GM08714 (cell line): Measurements from ENCODE around the gene CELSR1.
"Not testable (repeated sequence)": the region's sequence is repeated elsewhere in the genome, so short reads cannot be mapped to it uniquely, and the experiment has no call there.

Source experiments
- H3K4me3 ChIP-seq: fragments of 200-500 bp; sonication (Bioruptor generic); 2 replicates; pipeline ENCODE4 v1.5.1; 2014; ENCODE audit warnings: mild to moderate bottlenecking, low read length, inconsistent platforms
- ZNF274 ChIP-seq: IDR thresholded peaks from 2 replicates; pipeline ENCODE4 v1.6.1; 2012; ENCODE audit warnings: mild to moderate bottlenecking, low read depth, low read length

Gene CELSR1

GRCh38 chr22:46484156-46484860 is 53.1 kb downstream of the CELSR1 start:
- H3K4me3 ChIP-seq: no peak overlapping the region
- TF ChIP-seq ZNF274: no peak

DNA sequence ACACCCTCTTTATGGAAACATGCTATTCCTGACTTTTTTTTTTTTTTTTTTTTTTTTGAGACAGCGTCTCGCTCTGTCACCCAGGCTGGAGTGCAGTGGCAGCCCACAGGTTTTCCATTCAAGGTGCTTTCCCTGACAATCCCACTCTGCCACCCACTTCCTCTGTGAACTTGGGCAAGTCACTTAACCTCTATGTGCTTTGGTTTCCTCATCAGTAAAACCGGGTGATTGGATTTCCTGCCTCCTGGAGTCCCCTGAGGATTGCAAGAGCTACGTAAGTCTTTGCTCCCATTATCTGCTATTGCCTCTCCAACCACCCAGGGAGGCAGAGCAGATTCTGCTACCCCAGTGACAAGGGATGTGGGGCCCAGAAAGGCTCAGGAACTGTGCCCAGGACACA is 54.1 kb downstream of the CELSR1 start:
- no peak overlapping the region for H3K4me3 ChIP-seq
- TF ChIP-seq ZNF274: no peak

- TF ChIP-seq ZNF274: no peak
- H3K4me3 ChIP-seq: no peak overlapping the region
Observed at GRCh38 chr22:46482056-46482675, 55.3 kb downstream of the CELSR1 start.

DNA sequence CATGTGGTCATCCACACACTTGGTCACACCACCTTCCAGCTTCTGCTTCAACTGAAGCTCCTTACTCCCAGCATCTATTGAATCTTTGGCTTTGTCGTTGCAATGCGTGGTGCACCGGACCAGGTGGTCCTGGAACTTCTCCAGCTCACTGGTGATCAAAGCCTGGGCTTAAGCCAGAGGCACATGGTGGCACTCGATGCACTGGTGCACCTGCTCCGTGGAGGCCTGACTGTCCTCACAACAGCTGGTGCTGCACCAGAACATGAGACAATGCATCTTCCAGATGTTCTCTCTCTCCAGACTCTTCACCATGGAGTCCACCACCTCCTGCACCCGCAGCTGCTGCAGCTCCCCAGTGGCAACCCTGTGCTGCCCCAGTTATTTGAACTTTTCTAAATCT is 56.0 kb downstream of the CELSR1 start:
- H3K4me3 ChIP-seq: no peak overlapping the region

GRCh38 chr22:46480396-46480795 is 57.0 kb downstream of the CELSR1 start:
- H3K4me3 ChIP-seq: no peak overlapping the region
- TF ChIP-seq ZNF274: no peak

More for the DNA sequence above, 56.0 kb downstream of the CELSR1 start:
- TF ChIP-seq ZNF274: no peak

- H3K4me3 ChIP-seq: no peak overlapping the region
- no peak for TF ChIP-seq ZNF274
Observed at GRCh38 chr22:46479046-46479445, 58.4 kb downstream of the CELSR1 start.

- no peak for TF ChIP-seq ZNF274
- H3K4me3 ChIP-seq: no peak overlapping the region
Observed at GRCh38 chr22:46478083-46478551, 59.3 kb downstream of the CELSR1 start.

DNA sequence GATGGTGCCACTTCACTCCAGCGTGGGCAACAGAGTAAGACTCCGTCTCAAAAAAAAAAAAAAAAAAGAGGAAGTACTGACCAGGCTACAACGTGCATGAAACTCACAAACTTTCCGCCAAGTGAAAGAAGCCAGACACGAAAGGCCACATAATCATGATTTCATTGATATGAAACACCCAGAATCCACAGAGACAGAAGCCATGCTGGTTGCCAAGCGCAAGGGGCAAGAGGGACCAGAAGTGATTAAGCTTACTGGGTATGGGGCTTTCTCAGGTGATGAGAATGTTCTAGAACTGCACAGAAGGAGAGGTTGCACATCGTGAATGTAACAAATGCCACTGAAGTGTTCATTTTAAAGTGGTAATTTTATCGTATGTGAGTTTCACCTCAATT is 60.9 kb downstream of the CELSR1 start:
- no peak overlapping the region for H3K4me3 ChIP-seq
- no peak for TF ChIP-seq ZNF274

- H3K4me3 ChIP-seq: no peak overlapping the region
- TF ChIP-seq ZNF274: no peak
Observed at GRCh38 chr22:46473896-46474557, 63.4 kb downstream of the CELSR1 start.

DNA sequence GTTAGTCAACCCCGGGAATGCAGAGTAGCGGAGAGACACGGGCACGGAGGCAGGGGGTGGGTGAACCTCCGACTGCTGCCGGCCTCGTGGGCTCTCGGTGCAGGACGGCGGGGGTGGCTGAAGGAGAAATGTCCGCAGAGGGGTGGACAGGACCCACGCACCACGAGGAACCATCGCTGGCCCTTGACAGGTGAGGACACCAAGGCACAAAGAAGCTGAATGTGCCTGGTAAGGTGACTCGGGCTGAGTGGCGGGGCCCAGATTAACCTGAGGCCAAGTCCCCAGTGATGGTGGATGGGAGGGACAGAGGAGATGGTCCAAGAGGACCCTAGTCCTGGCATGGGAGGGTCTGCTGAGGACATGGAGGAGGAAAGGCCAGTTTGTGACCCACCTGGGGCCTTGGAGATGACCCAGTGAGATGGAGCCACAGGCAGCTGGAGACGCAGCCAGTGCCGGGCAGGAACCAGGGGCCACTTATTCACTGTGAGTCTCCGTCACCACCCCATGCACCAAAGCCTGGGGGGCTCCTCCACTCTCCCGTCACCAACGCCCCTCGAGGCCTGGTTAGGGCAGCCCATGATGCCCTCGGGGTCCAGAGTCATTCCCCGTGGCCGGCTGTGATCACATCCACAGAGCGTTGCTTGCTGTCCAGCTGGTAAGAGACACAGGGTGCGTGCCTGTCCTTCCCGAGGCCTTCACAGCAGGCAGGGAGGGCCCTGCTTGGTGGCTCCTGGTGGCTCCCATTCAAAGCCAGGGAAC is 64.2 kb downstream of the CELSR1 start:
- no peak for TF ChIP-seq ZNF274

DNA sequence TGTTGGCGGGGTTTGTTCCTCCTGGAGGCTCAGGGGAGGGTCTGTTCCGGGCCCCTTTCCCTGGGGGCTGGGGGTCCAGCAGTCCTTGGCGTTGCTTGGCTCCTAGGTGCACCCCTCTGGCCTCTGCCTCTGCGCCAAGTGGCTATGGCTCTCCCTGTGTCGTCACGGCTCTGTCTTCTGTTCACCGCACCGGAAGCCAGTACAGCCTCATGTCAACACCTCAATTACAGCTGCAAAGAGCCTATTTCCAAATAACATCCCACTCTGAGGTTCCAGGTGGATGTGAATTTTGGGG is 64.8 kb downstream of the CELSR1 start:
- no peak overlapping the region for H3K4me3 ChIP-seq
- no peak for TF ChIP-seq ZNF274

More for the DNA sequence above, 64.2 kb downstream of the CELSR1 start:
- no peak overlapping the region for H3K4me3 ChIP-seq

- no peak overlapping the region for H3K4me3 ChIP-seq
- no peak for TF ChIP-seq ZNF274
Observed at GRCh38 chr22:46471901-46472721, 65.3 kb downstream of the CELSR1 start.

- not testable (repeated sequence) for H3K4me3 ChIP-seq
Observed at GRCh38 chr22:46471330-46471729, 66.1 kb downstream of the CELSR1 start.

GRCh38 chr22:46469711-46470110 is 67.7 kb downstream of the CELSR1 start:
- no peak overlapping the region for H3K4me3 ChIP-seq
- no peak for TF ChIP-seq ZNF274
